CD4-positive, alpha-beta T cell treated with Interleukin-12 subunit alpha and Interleukin-12 subunit beta, for 1 hour (primary cell): Measurements from ENCODE around the gene RBMX2.
"Not testable (repeated sequence)": the region's sequence is repeated elsewhere in the genome, so short reads cannot be mapped to it uniquely, and the experiment has no call there.

Source experiments
- DNase-seq: peaks from one replicate; pipeline ENCODE4 v3.0.0-alpha.2; 2020

RBMX2 gene, protein sequence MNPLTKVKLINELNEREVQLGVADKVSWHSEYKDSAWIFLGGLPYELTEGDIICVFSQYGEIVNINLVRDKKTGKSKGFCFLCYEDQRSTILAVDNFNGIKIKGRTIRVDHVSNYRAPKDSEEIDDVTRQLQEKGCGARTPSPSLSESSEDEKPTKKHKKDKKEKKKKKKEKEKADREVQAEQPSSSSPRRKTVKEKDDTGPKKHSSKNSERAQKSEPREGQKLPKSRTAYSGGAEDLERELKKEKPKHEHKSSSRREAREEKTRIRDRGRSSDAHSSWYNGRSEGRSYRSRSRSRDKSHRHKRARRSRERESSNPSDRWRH

GRCh38 chrX:130401415-130402207 lies at the start of gene RBMX2:
TSS of gene RBMX2 (plus strand) at chrX:130401987. CDS start at chrX:130402033, 46 bp downstream.
- peak; percentile 79 for DNase-seq

- not testable (repeated sequence) for DNase-seq
Observed at GRCh38 chrX:130352050-130352449, 49.7 kb upstream of the RBMX2 start.

GRCh38 chrX:130376077-130376476 lies 25.7 kb upstream of the RBMX2 start:
- no peak for DNase-seq

DNA sequence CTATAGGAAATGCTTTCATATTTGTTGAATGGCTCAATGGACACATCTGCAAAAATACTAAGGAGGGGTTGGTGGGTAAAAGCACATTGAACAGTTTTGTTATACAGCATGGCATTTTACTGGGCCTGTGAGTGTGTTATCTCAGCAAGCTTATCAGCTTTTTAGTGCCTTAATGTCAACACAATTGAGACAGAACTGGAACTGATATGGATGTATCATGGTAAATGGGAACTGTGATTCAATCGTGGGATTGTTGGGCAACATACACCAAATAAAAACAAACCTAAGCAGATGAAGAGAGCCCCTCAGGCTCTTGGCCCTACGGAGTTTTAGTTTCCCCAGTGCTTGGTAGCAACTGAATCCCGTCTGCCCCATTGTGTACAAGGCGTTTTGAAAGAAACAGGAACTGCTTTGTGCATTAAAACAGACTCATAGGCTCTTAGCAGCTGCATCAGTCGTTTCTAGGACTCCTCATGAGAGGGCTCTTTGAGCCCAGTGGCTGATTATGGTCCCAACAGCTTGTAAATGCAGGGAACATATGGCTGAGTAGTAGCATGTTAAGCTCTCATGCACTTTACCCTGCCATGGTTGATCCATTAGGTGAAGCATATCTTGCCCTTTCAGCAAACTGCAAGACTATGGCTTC lies 23.6 kb upstream of the RBMX2 start:
- DNase-seq = no peak

DNA sequence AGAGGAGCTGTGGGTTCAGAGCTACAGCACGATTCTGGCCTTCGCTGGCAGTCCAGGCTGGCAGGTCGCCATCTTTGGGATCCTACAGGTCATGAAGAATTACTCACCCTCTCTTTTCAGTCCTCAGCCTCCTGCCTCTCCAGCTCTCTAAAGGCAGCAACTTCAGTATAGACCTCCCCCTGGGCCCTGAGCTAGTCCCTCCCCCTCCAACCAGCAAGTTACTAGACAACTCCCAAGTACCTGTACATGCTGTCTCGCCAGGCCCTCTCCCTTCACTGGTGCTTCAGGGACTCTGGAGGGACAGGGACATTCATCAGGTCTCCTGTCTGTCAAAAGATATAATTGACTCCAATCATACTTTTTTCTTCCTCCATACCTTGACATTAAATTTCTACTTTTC lies 16.3 kb upstream of the RBMX2 start, which contains the start of gene GPR119:
Gene GPR119, minus strand, starts transcription at position 155 of the 400 bp plus-strand sequence. CDS start 227 bp downstream, outside the sequence.
- no peak for DNase-seq

- no peak for DNase-seq
Observed at GRCh38 chrX:130386408-130386808, 15.4 kb upstream of the RBMX2 start.

GRCh38 chrX:130393451-130394074 lies 8.2 kb upstream of the RBMX2 start:
- DNase-seq = peak; percentile 1

GRCh38 chrX:130395341-130395740 lies 6.4 kb upstream of the RBMX2 start:
- DNase-seq = no peak

DNA sequence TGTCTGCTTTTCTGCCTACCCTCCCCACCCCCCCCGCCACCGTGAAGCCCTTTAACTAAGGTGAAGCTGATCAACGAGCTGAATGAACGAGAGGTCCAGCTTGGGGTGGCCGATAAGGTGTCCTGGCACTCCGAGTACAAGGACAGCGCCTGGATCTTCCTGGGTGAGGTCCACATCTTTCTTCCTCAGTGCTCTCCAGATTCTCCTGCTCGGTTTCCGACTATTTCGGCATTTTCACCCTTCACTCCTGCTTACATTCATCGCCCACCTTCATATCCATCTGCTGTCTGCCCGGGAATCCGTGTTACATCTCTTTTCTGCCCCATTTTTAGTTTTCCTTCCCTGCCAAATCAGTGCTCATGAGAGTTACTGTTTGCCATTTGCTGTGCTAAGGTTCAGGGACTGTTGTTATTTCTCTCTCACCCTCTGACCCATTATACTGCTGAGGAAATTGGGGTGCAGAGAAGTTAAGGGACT lies 459 bp downstream of the RBMX2 start:
- no peak for DNase-seq

GRCh38 chrX:130413415-130413814 lies 11.6 kb downstream of the RBMX2 start:
- no peak for DNase-seq

GRCh38 chrX:130414800-130415199 lies 13.0 kb downstream of the RBMX2 start:
- no peak for DNase-seq

DNA sequence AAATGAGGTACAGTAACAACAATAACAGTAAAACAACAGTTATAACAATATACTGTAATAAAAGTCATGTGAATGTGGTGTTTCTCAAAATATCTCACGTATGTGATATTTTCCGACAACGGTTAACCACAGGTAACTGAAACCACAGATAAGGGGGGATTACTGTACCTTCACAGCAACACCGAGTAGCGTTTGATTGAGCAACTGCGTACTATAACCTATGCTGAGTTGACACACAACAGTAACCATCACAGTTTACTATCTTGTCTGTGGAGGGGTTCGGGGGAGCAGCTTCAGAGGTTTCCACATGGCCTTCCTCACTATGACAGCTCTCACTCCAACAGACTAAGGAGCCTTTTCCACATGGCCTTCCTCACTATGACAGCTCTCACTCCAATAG lies 13.4 kb downstream of the RBMX2 start:
- peak; percentile 5 for DNase-seq

DNA sequence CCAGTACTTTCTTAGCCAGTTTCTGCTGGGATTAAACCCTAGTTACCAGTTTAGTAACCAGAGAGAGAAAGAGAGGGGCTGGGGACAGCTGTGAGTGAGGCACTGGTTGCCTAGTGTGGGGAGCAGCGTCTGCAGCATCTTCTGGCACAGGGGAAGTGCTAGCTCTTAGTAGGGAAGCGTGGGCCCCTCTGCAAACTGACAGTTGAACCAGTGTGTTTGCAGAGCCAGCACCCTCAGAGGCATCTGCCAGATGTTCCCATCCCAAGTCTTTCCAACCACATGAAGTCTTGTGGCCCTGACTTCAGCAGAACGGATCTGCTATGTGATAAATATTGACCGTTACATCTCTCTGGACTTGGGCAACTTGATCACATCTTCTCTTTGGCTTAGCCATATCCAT lies 15.0 kb downstream of the RBMX2 start:
- no peak for DNase-seq

GRCh38 chrX:130418066-130418465 lies 16.3 kb downstream of the RBMX2 start:
- DNase-seq = no peak

GRCh38 chrX:130418740-130419139 lies 17.0 kb downstream of the RBMX2 start:
- DNase-seq = no peak

- DNase-seq = no peak
Observed at GRCh38 chrX:130419263-130419662, 17.5 kb downstream of the RBMX2 start.

DNA sequence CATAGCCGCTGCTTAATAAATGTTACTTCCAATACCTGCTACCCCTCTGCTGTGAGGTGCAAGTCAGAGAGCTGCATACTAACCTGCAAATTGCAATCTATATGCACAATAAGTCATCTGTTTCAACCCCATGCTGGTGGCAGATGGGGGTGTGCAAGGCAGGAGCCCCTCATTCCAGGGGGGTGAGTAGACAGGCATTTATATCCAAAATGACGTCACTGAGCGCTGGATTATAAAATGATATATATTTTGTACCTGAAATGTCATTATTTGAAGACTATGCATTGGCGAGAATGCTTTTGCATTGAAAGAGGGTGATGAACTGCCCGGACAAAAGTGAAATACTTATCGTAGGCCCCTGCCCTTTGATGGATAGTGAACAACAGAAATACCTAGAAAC lies 24.7 kb downstream of the RBMX2 start:
- no peak for DNase-seq

- not testable (repeated sequence) for DNase-seq
Observed at GRCh38 chrX:130429236-130429635, 27.4 kb downstream of the RBMX2 start.

DNA sequence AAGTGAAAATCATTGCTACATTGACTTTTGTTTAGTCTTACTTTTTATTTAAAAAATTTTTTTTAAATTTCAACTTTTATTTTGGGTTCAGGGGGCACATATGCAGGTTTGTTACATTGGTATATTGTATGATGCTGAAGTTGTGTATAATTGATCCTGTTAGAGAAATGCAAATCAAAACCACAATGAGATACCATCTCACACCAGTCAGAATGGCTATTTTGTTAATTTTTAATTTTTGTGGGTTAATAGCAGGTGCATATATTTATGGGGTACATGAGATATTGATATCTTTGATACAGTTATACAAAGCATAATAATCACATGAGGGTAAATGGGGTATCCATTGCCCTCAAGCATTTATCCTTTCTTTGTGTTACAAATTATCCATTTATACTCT lies 34.1 kb downstream of the RBMX2 start:
- DNase-seq = no peak

DNA sequence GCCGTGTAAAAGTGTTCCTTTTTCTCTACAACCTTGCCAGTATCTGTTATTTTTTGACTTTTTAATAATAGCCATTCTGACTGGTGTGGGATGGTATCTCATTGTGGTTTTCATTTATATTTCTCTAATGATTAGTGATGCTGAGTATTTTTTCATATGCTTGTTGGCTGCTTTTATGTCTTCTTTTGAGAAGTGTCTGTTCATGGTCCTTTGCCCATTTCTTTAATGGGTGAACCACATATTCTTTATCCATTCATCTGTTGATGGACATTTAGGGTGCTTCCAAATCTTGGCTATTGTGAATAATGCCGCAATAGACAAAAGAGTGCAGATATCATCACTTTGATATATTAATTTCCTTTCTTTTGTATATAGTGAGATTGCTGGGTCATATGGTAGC lies 36.2 kb downstream of the RBMX2 start:
- DNase-seq = not testable (repeated sequence)

- no peak for DNase-seq
Observed at GRCh38 chrX:130443875-130444274, 42.1 kb downstream of the RBMX2 start.

GRCh38 chrX:130444641-130445336 lies 43.0 kb downstream of the RBMX2 start:
- DNase-seq = no peak
